Stimulated activated CD4-positive, alpha-beta T cell treated with anti-CD3 and anti-CD28 coated beads, Interleukin-4, amount 100 ng/mL, for 4 hours (primary cell): Measurements from ENCODE around the gene SMIM35.
"Not testable (repeated sequence)": the region's sequence is repeated elsewhere in the genome, so short reads cannot be mapped to it uniquely, and the experiment has no call there.

Experiments
- DNase-seq, 2 experiments: peaks; one replicate each; pipeline ENCODE4 v3.0.0-alpha.2; 2020

The SMIM35 gene

DNA sequence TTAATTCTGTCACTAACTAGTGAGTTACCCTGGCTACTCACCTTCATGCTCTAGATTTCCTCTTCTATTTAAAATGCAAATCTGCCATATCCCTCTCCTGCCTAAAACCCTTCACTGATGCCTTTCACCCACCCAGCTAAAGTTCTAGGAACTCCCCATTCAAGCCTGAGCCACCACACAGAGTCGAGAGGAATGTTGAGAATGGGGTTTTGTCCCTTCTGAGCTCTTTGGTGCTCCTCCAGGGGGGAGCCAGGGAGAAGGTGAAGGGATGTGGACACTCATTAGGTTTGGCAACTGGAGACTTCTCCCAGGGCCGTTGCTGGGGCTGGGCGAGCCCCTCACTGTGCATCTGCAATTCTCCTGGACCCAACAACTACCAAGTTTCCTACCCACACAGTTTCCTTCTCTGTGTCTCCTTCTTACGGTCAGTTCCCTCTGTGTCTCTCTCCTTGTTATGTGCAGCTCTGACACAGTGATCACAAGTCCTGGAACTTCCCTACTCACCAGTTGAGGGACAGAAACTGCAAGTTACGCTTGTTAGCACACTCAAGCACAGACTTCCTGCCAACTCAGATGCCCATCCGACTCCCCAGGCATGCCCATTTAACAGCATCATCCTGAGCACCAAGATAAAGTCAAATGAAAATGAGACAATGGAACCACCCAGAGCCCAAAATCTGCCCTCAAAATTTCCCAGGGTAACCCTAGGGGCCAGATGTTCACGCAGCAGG, 107.1 kb downstream of the SMIM35 start:
- no peak for DNase-seq

DNA sequence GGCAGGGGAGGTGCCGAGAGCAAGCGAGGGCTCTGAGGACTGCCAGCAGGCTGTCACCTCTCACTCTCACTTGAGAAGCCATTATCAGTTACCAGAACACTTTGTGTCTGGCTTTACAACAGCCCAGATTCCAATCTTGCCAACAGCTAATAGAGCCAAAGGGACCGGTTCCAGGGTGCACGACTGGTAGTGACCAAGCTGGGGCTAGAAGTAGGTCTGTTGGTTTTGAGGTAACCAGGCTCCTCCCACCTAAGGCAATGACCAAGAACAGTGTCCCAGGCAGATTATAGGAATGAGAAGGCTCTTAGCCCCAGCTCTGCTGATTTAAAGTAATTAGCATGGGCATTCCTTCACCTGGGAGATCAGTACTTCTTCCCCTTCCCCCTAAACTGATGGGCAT, 107.8 kb downstream of the SMIM35 start:
- no peak for DNase-seq

DNA sequence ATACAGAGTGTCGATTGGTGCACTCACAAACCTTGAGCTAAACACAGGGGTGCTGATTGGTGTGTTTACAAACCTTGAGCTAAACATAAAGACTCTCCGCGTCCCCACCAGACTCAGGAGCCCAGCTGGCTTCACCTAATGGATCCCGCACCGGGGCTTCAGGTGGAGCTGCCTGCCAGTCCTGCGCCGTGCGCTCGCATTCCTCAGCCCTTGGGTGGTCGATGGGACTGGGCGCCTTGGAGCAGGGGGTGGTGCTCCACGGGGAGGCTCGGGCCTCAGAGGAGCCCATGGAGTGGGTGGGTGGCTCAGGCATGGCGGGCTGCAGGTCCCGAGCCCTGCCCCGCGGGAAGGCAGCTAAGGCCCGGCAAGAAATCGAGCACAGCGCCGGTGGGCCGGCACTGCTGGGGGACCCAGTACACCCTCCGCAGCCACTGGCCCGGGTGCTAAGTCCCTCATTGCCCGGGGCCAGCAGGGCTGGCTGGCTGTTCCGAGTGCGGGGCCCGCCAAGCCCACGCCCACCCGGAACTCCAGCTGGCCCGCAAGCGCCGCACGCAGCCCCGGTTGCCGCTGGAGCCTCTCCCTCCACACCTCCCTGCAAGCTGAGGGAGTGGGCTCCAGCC, 108.4 kb downstream of the SMIM35 start:
- not testable (repeated sequence) for DNase-seq

DNA sequence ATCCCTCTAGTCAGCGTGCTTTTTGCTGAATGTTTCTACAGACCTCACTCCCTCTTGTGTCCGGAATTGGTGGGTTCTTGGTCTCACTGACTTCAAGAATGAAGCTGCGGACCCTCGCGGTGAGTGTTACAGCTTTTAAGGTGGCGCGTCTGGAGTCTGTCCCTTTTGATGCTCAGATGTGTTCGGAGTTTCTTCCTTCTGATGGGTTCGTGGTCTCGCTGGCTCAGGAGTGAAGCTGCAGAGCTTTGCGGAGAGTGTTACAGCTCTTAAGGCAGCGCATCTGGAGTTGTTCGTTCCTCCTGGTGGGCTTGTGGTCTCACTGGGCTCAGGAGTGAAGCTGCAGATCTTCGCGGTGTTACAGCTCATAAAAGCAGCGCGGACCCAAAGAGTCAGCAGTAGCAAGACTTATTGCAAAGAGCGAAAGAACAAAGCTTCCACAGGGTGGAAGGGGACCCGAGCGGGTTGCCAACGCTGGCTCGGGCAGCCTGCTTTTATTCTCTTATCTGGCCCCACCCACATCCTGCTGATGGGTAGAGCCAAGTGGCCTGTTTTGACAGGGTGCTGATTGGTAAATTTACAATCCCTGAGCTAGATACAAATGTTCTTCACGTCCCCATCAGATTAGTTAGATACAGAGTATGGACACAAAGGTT, 109.0 kb downstream of the SMIM35 start:
- DNase-seq: not testable (repeated sequence)

DNA sequence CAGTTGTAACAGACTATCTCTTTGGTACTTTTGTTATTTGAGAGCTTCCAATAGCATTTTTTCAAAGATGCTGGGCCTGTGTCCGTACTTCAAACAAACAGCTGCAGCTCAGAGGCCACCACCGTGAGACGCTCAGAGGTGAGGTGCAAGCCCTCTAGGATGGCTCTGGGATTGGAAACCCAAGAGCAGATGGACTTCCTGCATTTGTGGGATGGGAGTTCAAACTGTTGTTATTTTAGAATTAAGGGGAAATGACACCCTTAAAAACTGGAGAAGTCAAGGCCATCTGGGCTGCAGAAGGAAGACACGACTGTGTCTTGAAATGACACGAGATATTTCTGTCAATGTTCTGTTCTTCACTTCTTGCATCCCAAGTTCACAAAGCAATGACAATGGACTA, 109.7 kb downstream of the SMIM35 start:
- no peak for DNase-seq

DNA sequence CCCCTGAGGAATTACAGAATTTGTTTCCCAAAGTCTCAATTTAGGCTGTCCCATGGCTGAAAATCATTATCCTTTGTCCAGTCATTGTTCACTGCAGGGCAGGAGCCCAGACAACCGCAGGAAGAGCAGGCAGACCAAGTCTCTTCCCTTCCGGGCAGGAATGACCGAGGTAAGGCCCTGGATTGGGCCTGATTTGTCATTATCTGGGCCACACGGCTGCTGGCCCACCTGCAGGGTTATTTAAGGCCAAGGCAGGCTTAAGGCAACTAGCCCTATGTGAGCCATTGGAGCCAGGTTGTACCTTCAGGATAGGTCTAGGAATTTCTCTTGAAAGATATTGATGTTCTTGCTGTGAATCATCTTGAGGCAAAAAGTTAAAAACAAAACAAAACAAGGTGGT, 110.3 kb downstream of the SMIM35 start:
- no peak for DNase-seq

DNA sequence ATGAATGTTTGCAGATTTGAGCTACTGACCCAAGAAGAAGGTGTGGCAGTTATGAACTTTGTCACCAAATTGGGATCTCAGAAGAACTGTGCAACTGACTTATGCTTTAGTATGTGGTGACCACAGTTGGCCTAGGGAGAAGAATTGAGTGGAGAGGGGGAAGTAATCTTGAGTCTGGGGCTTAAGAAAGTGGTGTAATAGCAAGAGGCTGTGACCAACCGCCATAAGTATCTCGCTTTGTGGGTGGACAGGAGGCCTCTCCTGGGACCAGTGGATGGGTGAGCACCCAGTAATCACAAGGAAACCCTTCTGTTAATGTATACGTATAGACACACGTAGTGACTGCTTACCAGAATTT, 113.3 kb downstream of the SMIM35 start:
- DNase-seq: no peak

DNA sequence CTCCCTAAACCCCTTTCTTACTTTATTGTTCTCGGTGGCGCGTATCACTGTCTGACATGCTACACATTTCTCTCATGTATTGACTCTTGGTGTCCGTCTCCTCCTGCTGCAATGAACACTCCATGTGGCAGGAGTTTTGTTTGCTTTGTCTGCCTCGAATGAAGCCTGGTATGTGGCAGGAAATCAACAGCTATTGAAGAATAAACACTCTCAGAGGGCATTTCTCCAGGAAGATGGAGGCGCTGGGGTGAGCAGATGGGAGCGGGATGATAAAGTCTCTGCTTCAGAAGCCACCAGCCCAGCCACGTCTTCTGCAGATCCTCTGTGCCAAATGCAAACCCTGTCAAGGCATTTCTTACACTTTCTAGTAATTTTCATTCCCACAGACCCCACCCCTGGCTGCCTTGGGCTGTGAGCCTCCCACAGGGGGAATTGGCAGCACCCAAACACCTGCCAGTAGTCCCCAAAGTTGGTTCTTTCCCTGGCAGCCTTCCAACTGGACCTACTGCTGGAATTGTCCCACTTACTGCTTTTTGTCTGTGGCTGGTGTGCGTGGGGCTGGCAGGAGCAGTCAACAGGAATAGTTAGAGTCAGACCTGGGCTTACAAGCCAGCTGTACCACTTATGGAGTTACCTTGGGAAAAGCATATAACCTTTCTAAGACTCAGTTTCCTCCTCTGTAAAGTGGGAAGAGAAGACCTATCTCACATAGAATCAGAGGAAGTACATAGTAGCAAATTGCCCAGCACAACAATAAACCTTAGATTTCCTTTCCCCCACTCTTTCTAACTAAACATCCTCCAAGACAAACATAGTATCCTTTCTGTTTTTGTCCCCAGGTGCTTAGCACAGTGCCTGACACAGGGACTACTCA, 113.9 kb downstream of the SMIM35 start:
- DNase-seq: no peak

DNA sequence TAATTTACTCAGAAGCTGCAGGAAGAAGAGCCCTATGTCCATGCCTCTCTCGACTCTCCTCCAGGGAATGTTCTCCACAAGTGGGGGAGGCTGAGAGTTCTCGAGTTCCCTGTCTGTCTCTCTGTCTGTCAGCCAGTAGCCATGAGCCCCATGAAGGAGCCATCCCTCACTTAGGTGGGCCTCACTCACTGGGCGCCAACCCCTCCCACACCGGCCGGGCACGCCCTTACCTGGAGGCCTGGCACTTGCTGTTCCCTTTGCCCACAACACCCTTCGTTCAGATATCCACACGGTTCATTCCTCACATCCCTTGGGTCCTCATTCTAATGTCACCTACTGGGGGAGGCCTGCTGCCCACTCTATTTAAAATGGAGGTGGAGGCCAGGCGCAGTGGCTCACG, 114.7 kb downstream of the SMIM35 start:
- DNase-seq: no peak

DNA sequence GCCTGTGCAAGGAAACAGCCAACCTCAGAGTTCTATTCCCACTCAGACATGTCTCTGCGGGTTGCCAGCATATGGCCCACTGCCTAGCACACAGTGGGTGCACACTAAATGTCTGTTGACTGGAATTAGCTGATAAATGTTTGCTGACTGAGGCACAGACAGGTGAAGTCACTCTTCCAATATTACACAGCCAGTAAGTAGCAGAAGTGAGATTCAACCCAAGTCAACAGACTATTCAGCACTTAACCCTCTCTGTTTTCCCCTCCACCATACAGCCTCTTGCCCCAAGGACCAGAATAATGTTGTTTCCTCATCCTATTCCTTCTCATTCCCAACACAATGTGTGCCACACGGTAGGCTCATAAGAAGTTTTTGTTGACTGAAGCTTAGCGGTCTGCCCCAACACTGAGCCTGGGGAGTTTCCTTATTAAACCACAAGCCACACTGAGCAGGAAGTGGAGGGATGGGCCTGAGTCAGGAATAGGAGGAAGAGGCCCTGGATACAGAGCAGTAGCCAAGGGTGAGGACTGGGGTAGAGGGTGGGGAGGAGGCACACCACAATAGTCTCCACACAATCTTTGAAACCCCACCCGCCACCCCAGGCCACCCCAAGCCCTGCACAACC, 116.3 kb downstream of the SMIM35 start:
- peak in 1 of 2 experiments; percentile 36 for DNase-seq

DNA sequence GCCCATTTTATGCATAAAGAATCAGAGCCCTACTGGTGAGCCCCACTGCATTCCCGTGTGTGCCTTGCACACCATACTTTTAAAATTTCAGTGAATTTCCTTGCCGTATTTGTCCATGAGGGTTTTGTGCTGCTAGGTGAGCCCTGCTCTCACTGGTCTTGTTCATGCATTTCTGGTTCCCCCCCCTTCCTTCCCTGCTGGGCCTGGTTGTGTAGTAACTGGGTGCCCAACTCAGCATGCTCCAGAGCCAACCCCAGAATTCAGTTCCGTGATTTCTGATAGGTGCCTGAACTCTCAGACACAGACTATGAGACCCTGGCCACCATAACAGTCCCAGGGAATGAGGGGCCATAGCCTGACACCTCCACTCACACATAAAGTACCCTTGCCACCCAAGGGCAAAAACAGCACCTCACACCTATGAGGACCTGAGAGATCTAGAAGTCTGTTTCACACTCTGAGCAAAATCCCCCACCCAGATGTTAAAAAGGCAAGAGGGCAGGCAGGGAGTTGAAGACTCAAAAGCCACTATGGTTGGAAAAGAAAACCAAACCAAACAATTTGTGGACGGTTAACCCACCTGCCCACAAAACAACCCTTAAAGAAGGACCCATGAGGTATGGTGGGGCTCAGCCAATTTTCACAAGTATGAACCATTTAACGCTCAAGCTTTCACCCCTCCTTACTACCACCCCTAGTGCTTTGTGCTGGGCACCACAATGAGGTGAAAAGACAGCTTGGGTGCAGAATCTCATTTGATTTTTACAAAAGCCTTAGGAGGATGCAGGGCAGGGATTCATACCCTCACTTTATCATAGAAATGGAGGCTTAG, 117.4 kb downstream of the SMIM35 start:
- no peak for DNase-seq

DNA sequence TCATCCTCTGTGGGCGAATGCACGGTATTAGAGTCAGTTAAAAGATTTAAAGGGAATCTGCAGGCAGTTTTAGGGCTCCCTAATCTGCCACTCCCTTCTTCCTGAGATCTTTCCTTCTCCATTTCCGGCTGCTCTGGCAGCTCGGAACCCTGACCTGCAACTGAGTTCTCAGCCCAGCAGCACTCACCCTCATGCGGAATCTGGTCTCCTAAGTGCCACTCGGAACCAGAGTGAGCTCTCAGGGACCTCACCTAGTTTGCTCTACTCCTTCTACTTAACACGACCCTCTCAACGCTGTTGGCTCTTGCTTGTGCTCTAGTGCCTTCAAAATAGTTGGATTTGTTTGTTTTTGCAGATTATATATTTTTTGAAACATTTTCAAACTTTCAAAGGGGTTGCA, 119.9 kb downstream of the SMIM35 start:
- no peak for DNase-seq

DNA sequence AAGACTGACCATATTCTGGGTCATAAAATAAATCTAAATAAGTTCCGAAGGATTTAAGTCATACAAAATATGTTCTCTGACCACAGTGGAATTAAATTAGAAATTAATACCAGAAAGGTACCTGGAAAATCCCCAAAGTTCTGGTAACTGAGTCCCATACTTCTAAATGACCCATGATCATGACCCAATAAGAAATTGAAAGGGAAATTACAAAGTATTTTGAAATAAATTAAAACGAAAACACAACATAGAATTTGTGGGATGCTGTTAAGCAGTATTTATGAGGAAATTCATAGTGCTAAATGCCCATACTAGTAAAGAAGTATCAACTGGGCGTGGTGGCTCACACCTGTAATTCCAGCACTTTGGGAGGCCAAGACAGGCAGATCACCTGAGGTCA, 123.9 kb downstream of the SMIM35 start:
- DNase-seq: no peak

DNA sequence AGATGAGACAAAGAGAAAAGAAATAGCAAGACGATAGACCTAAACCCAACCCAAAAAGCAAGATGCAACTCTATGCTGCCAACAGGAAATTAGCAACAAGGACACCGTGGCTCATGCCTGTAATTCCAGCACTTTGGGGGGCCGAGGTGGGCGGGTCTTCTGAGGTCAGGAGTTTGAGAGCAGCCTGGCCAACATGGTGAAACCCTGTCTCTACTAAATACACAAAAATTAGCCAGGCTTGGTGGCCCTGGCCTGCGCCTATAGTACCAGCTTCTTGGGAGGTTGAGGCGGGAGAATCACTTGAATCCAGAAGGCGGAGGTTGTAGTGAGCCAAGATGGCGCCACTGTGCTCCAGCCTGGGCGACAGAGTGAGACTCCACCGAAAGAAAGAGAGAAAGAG, 124.9 kb downstream of the SMIM35 start:
- no peak for DNase-seq

DNA sequence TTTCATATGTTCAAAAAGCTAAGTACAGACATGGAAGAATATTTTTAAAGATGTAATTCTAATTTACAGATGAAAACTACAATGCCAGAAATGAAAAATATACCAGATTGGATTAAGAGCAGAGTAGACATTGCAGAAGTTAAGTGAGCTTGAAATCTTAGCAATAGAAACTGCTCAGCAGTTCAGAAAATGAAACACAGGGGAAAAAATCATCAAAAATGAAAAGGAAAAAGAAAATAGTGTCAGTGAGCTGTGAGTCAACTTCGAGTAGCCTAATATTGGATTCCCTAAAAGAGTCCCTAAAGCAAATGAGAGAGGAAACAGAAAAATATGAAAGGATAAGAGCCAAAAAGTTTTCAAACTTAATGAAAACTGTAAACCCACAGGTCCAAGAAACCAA, 126.4 kb downstream of the SMIM35 start:
- DNase-seq: no peak

DNA sequence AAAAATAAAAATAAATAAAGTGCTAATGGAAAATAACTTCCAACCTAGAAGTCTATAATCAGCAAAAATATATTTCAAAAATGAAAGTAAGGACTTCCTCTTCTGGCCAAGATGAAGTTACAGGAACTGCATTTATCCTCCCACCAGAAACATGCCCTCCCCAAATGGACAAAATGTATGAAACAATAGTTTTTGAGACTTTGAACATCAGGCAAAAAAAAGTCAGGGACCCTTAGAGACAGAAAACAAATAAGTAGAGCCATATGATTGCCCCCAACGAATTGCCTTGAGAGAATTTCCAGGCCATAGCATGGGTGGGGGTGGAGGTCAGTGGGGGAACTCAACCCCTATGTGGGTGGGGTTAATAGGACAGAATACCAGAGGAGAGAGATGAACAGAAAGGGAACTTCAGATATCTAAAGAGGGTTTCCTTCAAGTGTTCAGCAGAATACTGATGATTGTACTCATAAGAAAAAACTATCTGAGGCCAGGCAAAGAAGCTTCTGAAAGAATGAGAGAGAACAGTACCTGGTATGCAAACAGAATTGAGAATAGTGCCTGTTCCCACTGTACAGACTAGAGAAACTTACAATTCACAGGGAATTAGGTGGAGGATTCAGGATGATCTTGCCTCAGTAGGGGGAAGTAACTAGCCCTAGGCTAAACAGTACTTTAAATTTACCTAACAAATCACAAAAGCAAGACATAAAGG, 127.2 kb downstream of the SMIM35 start:
- no peak for DNase-seq

DNA sequence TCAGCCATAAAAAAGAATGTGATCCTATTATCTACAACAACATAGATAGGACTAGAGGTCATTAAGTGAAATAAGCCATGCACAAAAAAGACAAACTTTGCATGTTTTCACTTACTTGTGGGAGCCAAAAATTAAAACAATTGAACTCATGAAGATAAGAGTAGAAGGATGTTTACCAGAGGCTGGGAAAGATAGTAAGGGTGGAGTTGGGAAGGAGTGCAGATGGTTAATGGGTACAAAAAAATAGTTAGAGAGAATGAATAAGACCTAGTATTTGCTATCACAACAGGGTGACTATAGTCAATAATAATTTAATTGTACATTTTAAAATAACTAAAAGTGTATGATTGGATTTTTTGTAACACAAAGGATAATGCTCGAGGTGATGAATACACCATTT, 127.8 kb downstream of the SMIM35 start:
- DNase-seq: no peak
